ENCODE results near the gene CTXN3. TPM values are rescaled to one million over a fixed set of nuclear protein-coding genes. Genes with fewer than 3 reads are reported as not detected.

CTXN3 gene
- total RNA-seq, 6 experiments from 2014 or later: not detected

- H3K36me3 ChIP-seq: no peaks in the 10 kb centered on the region
- ATAC-seq (no peak), DNase-seq (no peak)
- no peak overlapping the region for H3K4me3 ChIP-seq
- TF ChIP-seq POLR2A (IDR thresholded peaks at IDR 0.05) (no peak), CTCF (IDR thresholded peaks at IDR 0.05) (no peak)
- H3K4me1 ChIP-seq: no peaks in the 10 kb centered on the region
- no peak overlapping the region for H3K27ac ChIP-seq
- intact Hi-C loops (cut with DNase I): no loop called here
- H3K9me3 ChIP-seq: no peaks in the 10 kb centered on the region
- WGBS (ENCODE audit: insufficient coverage, low coverage, low lambda C conversion rate, missing lambda C conversion rate): 35% methylated on average over 1 of the region's 1 CpG
- no peaks in the 10 kb centered on the region for H3K27me3 ChIP-seq
Observed at GRCh38 chr5:127706691-127707090, 57.8 kb downstream of the CTXN3 start.

DNA sequence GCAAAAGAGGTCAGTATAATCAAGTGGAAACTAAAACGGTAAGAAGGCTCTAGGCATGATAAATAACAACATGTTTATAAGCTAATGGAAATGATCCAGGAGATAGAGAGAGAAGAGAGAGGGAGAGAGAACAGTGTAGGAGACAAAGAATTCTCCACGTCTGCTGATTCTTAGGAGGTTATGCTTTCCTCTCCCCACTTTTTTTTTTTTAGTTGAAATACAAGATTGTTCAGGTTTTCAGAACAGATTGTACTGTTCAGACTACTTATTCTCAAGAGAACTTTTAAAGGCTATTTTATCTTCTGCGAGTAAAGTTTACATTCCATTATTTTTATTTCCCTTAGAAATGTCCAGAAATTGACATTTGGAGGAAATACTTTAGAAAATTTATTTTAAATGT, 58.3 kb downstream of the CTXN3 start:
- H3K27ac ChIP-seq: no peak overlapping the region
- intact Hi-C loops (cut with DNase I): no loop called here
- H3K9me3 ChIP-seq: no peaks in the 10 kb centered on the region
- TF ChIP-seq POLR2A (IDR thresholded peaks at IDR 0.05) (no peak), CTCF (IDR thresholded peaks at IDR 0.05) (no peak)
- H3K4me1 ChIP-seq: no peaks in the 10 kb centered on the region
- no peak overlapping the region for H3K4me3 ChIP-seq
- no peaks in the 10 kb centered on the region for H3K27me3 ChIP-seq
- no peaks in the 10 kb centered on the region for H3K36me3 ChIP-seq
- no peak for DNase-seq
- no peak for ATAC-seq
- WGBS (ENCODE audit: insufficient coverage, low coverage, low lambda C conversion rate, missing lambda C conversion rate): 56% methylated on average over 3 of the region's 3 CpGs

Other genes with a start within 250 kb of the CTXN3 start
- gene PRRC1, start 131.4 kb upstream of the CTXN3 start, total RNA-seq: 10 to 100 TPM; 18.5 to 36.9 (median 31.4) TPM
- gene CCDC192, start 54.3 kb downstream of the CTXN3 start, total RNA-seq: not detected